ENCODE data around the gene CITED1.
A peak's percentile ranks its signal among the peaks of the same experiment; 100 is the strongest.

The CITED1 gene

DNA sequence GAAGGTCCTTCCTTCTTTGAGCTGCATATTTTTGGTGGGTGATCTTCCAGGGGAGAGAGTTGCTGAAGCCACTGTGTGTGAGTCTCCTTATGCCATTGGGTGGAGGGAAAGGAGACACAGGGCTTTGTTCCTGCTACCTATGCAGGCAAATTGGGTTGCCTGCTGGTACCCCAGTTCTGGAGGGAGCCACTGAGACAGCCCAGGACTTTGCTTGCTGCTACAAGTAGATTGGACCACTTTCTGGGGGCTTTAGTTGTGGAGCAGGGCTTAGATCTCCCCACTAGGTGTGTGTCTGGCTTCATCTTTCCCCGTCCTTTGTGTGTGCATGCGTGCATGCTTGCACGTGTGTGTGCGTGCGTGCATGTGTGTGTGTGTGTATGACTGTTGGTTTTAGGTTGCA lies 10.0 kb downstream of the CITED1 start:
- Histone ChIP-seq H3K9me3 (ENCODE audit: control insufficient read depth, insufficient read depth, low read length) (no peaks in the 10 kb centered on the region), H3K4me3 (ENCODE audit: low read length) (no peak overlapping the region), H3K27me3 (ENCODE audit: control insufficient read depth, insufficient read depth, low read length) (no peaks in the 10 kb centered on the region), H3K36me3 (ENCODE audit: control insufficient read depth, insufficient read depth, low read length) (no peaks in the 10 kb centered on the region), H3K27ac (ENCODE audit: low read length) (no peak overlapping the region), H3K4me1 (ENCODE audit: control insufficient read depth, insufficient read depth, low read length) (no peaks in the 10 kb centered on the region)
- no peak for DNase-seq (ENCODE audit: low read depth, low spot score)
- no CpG with 5 or more reads among the region's 5 CpGs for WGBS (ENCODE audit: insufficient coverage, insufficient read length)

DNA sequence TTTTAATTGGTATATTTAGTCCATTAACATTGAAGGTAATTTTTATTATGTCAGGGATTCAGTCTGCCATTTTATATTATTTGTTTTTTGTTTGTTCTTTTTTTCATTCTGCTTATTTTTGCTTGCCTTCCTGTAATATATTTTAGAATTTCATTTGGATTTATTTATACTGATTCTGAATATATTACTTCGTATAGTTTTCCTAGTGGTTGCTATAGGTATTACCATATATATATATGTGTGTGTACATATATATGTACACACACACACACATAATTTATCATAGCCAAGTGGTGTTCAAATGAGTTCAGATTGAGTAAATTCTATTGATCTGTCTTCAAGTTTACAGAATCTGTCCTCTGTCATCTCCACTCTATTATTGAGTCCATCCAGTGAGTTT lies 11.2 kb downstream of the CITED1 start:
- WGBS (ENCODE audit: insufficient coverage, insufficient read length) = no CpG with 5 or more reads among the region's 1 CpG
- Histone ChIP-seq H3K4me1 (ENCODE audit: control insufficient read depth, insufficient read depth, low read length) (no peaks in the 10 kb centered on the region), H3K36me3 (ENCODE audit: control insufficient read depth, insufficient read depth, low read length) (no peaks in the 10 kb centered on the region), H3K27ac (ENCODE audit: low read length) (no peak overlapping the region), H3K9me3 (ENCODE audit: control insufficient read depth, insufficient read depth, low read length) (no peaks in the 10 kb centered on the region), H3K27me3 (ENCODE audit: control insufficient read depth, insufficient read depth, low read length) (no peaks in the 10 kb centered on the region), H3K4me3 (ENCODE audit: low read length) (no peak overlapping the region)
- no peak for DNase-seq (ENCODE audit: low read depth, low spot score)

DNA sequence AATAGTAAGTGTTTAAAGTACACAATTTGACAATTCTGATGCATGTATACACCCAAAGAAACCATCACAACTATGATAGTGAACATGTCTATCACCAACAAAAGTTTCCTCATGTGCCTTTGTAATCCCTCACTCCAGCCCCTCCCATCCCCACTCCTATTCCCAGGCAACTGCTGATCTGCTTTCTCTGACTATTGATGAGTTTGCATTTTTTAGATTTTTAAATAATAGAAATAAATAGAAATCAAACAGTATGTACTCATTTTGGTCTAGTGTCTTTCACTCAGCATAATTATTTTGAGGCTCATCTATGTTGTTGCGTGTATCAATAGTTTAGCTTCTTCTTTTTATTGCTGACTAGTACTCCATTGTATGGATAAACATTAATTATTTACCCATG lies 23.4 kb downstream of the CITED1 start:
- no peaks in the 10 kb centered on the region for H3K4me1 ChIP-seq (ENCODE audit: control insufficient read depth, insufficient read depth, low read length)
- H3K9me3 ChIP-seq (ENCODE audit: control insufficient read depth, insufficient read depth, low read length) = no peaks in the 10 kb centered on the region
- no peak overlapping the region for H3K27ac ChIP-seq (ENCODE audit: low read length)
- DNase-seq (ENCODE audit: low read depth, low spot score) = no peak
- no peaks in the 10 kb centered on the region for H3K27me3 ChIP-seq (ENCODE audit: control insufficient read depth, insufficient read depth, low read length)
- no CpG with 5 or more reads among the region's 1 CpG for WGBS (ENCODE audit: insufficient coverage, insufficient read length)
- no peaks in the 10 kb centered on the region for H3K36me3 ChIP-seq (ENCODE audit: control insufficient read depth, insufficient read depth, low read length)
- H3K4me3 ChIP-seq (ENCODE audit: low read length) = no peak overlapping the region

DNA sequence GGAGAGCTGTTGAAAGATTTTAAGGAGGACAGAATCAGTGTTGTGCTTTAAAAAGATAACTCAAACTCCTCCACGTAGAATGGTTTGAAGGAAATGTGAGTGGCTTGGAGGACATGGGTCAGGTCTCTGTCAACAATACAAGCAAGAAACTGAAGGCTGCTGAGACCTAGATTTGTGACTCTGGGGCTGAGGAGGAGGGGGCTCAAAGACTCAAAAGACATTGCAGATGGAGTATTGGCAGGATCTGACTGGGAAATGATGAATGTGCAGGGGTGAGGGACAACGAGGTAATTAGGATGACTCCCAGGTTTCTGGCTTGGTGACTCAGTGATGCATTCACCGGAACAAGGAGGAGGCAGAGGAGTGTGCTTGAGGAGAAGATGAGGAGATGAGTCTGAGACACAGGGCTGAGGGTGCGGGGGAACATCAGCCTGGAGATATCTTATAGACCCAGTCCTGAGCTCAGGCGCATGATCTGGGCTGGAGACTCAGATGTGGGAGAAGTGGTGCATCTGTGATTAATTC lies 25.3 kb downstream of the CITED1 start:
- H3K27me3 ChIP-seq (ENCODE audit: control insufficient read depth, insufficient read depth, low read length) = no peaks in the 10 kb centered on the region
- H3K4me1 ChIP-seq (ENCODE audit: control insufficient read depth, insufficient read depth, low read length) = no peaks in the 10 kb centered on the region
- no peak overlapping the region for H3K27ac ChIP-seq (ENCODE audit: low read length)
- DNase-seq (ENCODE audit: low read depth, low spot score) = no peak
- H3K4me3 ChIP-seq (ENCODE audit: low read length) = no peak overlapping the region
- no peaks in the 10 kb centered on the region for H3K9me3 ChIP-seq (ENCODE audit: control insufficient read depth, insufficient read depth, low read length)
- no CpG with 5 or more reads among the region's 5 CpGs for WGBS (ENCODE audit: insufficient coverage, insufficient read length)
- no peaks in the 10 kb centered on the region for H3K36me3 ChIP-seq (ENCODE audit: control insufficient read depth, insufficient read depth, low read length)

DNA sequence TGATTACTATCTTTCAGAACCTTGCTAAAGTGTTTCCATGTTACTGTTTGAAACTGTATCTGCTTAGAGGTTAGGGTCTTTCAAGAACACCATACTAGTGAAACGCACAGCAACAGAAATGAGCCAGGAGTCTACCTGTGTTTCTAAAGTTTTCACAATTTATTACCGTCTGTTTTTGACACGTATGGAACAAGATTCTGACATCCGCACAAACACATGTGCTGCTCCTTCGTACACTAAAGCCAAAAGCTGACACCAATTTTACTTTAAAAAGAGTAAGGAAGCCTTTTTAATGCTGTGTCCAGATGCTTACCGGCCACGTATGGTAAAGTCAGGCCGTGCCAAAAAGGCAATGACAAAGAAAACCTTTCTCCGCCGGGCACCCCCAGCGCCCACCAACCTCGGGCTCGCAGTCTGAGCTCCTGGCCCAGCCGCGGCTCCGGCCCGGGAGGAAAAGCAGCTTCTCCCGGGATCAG lies 29.2 kb downstream of the CITED1 start:
- WGBS (ENCODE audit: insufficient coverage, insufficient read length) = no CpG with 5 or more reads among the region's 18 CpGs
- Histone ChIP-seq H3K27me3 (ENCODE audit: control insufficient read depth, insufficient read depth, low read length) (no peaks in the 10 kb centered on the region), H3K4me3 (ENCODE audit: low read length) (peak overlapping the region; percentile 100; the same call in 1 of the 2 replicates), H3K36me3 (ENCODE audit: control insufficient read depth, insufficient read depth, low read length) (peaks cover 23% of the 10 kb centered on the region; the same call in 1 of the 2 replicates), H3K9me3 (ENCODE audit: control insufficient read depth, insufficient read depth, low read length) (no peaks in the 10 kb centered on the region), H3K27ac (ENCODE audit: low read length) (no peak overlapping the region), H3K4me1 (ENCODE audit: control insufficient read depth, insufficient read depth, low read length) (no peaks in the 10 kb centered on the region; the same call in 1 of the 2 replicates)
- no peak for DNase-seq (ENCODE audit: low read depth, low spot score)

DNA sequence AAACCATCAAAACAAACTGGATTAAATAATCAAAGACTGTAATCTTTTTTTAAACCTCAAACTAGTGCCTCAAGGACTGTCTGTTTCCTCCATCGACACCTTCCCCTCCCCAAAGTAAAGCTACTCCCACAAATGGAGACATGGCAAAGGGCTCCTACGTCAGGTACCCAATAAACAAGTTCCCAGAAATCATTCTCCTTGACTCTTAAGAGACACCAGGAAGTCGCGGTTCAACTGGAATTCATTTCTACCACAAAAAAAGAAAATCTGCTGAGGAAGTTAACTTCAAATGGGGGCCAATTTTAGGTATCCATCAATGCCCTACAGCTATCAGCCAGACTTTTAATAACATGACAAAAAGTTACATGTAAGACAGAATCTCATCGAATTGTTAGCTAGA lies 31.2 kb downstream of the CITED1 start:
- H3K4me3 ChIP-seq (ENCODE audit: low read length) = no peak overlapping the region
- H3K27me3 ChIP-seq (ENCODE audit: control insufficient read depth, insufficient read depth, low read length) = no peaks in the 10 kb centered on the region
- H3K36me3 ChIP-seq (ENCODE audit: control insufficient read depth, insufficient read depth, low read length) = peaks cover 33% of the 10 kb centered on the region; the same call in 1 of the 2 replicates
- H3K4me1 ChIP-seq (ENCODE audit: control insufficient read depth, insufficient read depth, low read length) = no peaks in the 10 kb centered on the region; the same call in 1 of the 2 replicates
- no peaks in the 10 kb centered on the region for H3K9me3 ChIP-seq (ENCODE audit: control insufficient read depth, insufficient read depth, low read length)
- DNase-seq (ENCODE audit: low read depth, low spot score) = no peak
- no CpG with 5 or more reads among the region's 5 CpGs for WGBS (ENCODE audit: insufficient coverage, insufficient read length)
- no peak overlapping the region for H3K27ac ChIP-seq (ENCODE audit: low read length)

DNA sequence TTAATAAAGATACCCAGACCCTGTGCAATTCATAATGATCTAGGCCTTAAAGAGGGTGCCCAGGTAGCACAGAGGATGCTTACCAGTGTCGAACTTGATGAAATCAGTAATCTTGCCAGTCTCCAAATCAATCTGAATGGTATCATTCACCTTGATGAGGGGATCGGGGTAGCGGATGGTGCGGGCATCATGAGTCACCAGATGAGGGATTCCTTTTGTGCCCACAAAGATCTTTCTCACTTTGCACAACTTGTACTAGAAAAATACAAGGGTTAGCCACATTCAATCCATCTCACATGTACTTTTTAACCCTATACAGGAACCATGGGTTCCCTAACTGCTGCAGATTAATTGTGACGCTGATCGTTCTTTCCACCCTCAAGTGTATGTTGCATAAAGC lies 32.0 kb downstream of the CITED1 start:
- H3K27ac ChIP-seq (ENCODE audit: low read length) = no peak overlapping the region
- H3K27me3 ChIP-seq (ENCODE audit: control insufficient read depth, insufficient read depth, low read length) = no peaks in the 10 kb centered on the region
- no peaks in the 10 kb centered on the region for H3K9me3 ChIP-seq (ENCODE audit: control insufficient read depth, insufficient read depth, low read length)
- no peaks in the 10 kb centered on the region; the same call in 1 of the 2 replicates for H3K4me1 ChIP-seq (ENCODE audit: control insufficient read depth, insufficient read depth, low read length)
- no CpG with 5 or more reads among the region's 6 CpGs for WGBS (ENCODE audit: insufficient coverage, insufficient read length)
- H3K36me3 ChIP-seq (ENCODE audit: control insufficient read depth, insufficient read depth, low read length) = peaks cover 33% of the 10 kb centered on the region; the same call in 1 of the 2 replicates
- H3K4me3 ChIP-seq (ENCODE audit: low read length) = no peak overlapping the region
- DNase-seq (ENCODE audit: low read depth, low spot score) = no peak

DNA sequence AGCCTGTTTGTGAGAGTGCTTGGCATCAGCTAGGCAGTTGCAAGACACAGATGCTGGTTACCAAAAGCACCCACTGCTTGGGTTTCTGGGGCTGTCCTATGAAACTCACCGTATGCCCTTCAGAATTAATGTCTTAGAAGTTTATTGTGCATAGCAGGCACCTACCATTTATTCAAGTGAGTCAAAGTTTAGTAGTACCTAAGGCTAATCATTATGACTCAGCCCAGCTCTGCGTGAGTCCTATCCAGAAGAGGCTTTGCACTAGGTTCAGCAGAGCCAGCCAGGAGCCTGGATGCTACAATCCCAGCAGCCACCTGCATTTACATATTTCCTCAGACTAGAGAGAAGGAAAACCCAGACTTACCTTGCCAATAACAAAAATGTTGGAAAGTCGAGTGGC lies 32.8 kb downstream of the CITED1 start:
- Histone ChIP-seq H3K27ac (ENCODE audit: low read length) (no peak overlapping the region), H3K4me3 (ENCODE audit: low read length) (no peak overlapping the region), H3K4me1 (ENCODE audit: control insufficient read depth, insufficient read depth, low read length) (no peaks in the 10 kb centered on the region; the same call in 1 of the 2 replicates), H3K27me3 (ENCODE audit: control insufficient read depth, insufficient read depth, low read length) (no peaks in the 10 kb centered on the region), H3K36me3 (ENCODE audit: control insufficient read depth, insufficient read depth, low read length) (peaks cover 33% of the 10 kb centered on the region; the same call in 1 of the 2 replicates), H3K9me3 (ENCODE audit: control insufficient read depth, insufficient read depth, low read length) (no peaks in the 10 kb centered on the region)
- DNase-seq (ENCODE audit: low read depth, low spot score) = no peak
- WGBS (ENCODE audit: insufficient coverage, insufficient read length) = no CpG with 5 or more reads among the region's 3 CpGs

DNA sequence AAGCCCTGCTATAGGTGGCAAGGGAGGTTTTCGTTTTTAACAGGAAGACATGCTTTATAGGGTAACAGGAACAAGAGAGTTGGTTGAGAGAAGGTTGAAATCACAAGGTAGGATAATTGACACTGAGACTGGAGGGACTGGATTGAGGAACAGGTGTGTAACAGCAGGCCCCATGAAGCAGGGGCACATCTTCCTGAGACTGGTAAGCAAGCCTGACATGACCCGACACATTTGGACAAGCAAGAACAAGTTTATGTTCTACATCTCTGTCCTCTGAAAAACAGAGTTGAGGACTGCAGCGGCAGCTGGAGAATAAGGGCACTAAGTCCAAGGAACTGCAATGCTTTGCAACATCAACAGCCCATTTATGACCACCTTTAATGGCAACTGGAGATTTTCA lies 33.9 kb downstream of the CITED1 start:
- DNase-seq (ENCODE audit: low read depth, low spot score) = no peak
- H3K4me1 ChIP-seq (ENCODE audit: control insufficient read depth, insufficient read depth, low read length) = no peaks in the 10 kb centered on the region; the same call in 1 of the 2 replicates
- H3K36me3 ChIP-seq (ENCODE audit: control insufficient read depth, insufficient read depth, low read length) = peaks cover 33% of the 10 kb centered on the region; the same call in 1 of the 2 replicates
- no CpG with 5 or more reads among the region's 3 CpGs for WGBS (ENCODE audit: insufficient coverage, insufficient read length)
- H3K27ac ChIP-seq (ENCODE audit: low read length) = no peak overlapping the region
- H3K9me3 ChIP-seq (ENCODE audit: control insufficient read depth, insufficient read depth, low read length) = no peaks in the 10 kb centered on the region
- H3K27me3 ChIP-seq (ENCODE audit: control insufficient read depth, insufficient read depth, low read length) = no peaks in the 10 kb centered on the region
- no peak overlapping the region for H3K4me3 ChIP-seq (ENCODE audit: low read length)

DNA sequence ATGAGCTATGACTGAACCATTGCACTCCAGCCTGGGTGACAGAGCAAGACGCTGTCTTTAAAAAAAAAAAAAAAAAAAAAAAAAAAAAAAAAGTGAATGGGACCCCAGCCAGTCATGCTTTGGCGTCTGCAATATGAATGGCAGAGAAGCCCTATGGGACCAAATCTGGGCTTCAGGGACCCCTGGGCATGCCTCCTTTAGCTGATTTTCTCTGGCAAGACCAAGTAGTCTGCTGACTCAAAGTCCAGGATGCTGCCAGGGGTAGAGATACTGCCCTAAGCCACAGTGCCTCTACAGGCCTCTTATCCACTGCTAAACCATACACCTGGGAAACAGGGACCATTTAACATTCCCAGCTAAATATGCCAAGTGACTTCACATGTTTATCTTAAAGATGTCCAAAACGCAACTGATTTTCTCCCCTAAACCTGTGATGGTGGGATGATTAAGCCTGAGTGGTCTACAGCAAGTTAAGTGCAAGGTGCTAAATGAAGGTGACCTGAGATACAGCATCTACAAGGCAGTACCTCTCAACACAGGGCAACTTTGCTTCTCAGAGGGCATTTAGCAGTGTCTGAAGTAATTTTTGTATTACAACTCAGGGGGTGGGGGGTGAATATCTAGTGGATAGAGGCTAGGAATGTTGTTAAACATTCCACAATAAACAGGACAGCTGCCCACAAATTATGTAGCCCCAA lies 34.5 kb downstream of the CITED1 start:
- Histone ChIP-seq H3K27me3 (ENCODE audit: control insufficient read depth, insufficient read depth, low read length) (no peaks in the 10 kb centered on the region), H3K36me3 (ENCODE audit: control insufficient read depth, insufficient read depth, low read length) (peaks cover 33% of the 10 kb centered on the region; the same call in 1 of the 2 replicates), H3K4me3 (ENCODE audit: low read length) (no peak overlapping the region), H3K27ac (ENCODE audit: low read length) (no peak overlapping the region), H3K9me3 (ENCODE audit: control insufficient read depth, insufficient read depth, low read length) (no peaks in the 10 kb centered on the region), H3K4me1 (ENCODE audit: control insufficient read depth, insufficient read depth, low read length) (no peaks in the 10 kb centered on the region; the same call in 1 of the 2 replicates)
- DNase-seq (ENCODE audit: low read depth, low spot score) = no peak
- WGBS (ENCODE audit: insufficient coverage, insufficient read length) = no CpG with 5 or more reads among the region's 3 CpGs
